ENCODE data around the gene KRT86. TPM values are rescaled to one million over a fixed set of nuclear protein-coding genes. Genes with fewer than 3 reads are reported as not detected.
A peak's percentile ranks its signal among the peaks of the same experiment; 100 is the strongest.
"Not testable (repeated sequence)": the region's sequence is repeated elsewhere in the genome, so short reads cannot be mapped to it uniquely, and the experiment has no call there.

Gene KRT86
- total RNA-seq, 4 donors from 2014 or later: not detected

DNA sequence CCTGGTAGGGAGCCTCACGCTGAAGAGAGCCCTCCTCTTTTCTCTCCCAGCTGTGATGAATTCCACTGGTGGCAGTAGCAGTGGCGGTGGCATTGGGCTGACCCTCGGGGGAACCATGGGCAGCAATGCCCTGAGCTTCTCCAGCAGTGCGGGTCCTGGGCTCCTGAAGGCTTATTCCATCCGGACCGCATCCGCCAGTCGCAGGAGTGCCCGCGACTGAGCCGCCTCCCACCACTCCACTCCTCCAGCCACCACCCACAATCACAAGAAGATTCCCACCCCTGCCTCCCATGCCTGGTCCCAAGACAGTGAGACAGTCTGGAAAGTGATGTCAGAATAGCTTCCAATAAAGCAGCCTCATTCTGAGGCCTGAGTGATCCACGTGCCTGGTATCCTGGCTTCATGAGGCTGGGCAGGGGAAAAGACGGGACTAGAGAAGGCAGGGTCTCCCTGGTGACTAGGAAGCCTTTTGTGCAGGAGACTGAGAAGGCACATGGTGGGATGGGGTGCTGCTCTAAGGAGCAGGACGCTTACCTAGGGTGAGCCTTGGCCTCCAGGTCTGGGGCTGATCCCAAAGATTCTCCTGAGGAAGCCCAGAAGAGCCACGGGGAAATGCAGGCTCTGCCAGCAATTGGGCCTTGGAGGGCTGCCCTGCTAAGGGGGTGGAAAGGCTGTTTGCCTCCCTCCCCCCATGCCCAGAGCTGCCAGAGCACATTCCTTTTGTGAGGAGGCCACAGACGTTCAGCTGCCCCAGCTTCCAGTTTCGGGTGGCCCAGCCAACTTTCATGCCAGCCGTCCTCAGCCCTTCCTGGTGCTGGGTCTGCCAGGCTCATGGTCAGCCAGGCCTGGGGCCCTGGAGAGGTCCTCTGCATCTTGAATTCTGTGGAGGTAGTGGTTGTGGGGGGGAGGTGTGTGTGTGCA lies 25.6 kb upstream of the KRT86 start:
- Histone ChIP-seq H3K27ac (no peak overlapping the region), H3K4me3 (no peak overlapping the region), H3K4me1 (peaks cover 0 to 10% (median 0%) of the 10 kb centered on the region in 4 donors), H3K9me3 (no peaks in the 10 kb centered on the region), H3K36me3 (no peaks in the 10 kb centered on the region), H3K27me3 (no peaks in the 10 kb centered on the region)
- TF ChIP-seq, protein P1, sequence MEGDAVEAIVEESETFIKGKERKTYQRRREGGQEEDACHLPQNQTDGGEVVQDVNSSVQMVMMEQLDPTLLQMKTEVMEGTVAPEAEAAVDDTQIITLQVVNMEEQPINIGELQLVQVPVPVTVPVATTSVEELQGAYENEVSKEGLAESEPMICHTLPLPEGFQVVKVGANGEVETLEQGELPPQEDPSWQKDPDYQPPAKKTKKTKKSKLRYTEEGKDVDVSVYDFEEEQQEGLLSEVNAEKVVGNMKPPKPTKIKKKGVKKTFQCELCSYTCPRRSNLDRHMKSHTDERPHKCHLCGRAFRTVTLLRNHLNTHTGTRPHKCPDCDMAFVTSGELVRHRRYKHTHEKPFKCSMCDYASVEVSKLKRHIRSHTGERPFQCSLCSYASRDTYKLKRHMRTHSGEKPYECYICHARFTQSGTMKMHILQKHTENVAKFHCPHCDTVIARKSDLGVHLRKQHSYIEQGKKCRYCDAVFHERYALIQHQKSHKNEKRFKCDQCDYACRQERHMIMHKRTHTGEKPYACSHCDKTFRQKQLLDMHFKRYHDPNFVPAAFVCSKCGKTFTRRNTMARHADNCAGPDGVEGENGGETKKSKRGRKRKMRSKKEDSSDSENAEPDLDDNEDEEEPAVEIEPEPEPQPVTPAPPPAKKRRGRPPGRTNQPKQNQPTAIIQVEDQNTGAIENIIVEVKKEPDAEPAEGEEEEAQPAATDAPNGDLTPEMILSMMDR (IDR thresholded peaks at IDR 0.05): no peak
- no peak for TF ChIP-seq POLR2A (IDR thresholded peaks at IDR 0.05)
- DNase-seq: peak in 1 of 3 donors; percentile 34

DNA sequence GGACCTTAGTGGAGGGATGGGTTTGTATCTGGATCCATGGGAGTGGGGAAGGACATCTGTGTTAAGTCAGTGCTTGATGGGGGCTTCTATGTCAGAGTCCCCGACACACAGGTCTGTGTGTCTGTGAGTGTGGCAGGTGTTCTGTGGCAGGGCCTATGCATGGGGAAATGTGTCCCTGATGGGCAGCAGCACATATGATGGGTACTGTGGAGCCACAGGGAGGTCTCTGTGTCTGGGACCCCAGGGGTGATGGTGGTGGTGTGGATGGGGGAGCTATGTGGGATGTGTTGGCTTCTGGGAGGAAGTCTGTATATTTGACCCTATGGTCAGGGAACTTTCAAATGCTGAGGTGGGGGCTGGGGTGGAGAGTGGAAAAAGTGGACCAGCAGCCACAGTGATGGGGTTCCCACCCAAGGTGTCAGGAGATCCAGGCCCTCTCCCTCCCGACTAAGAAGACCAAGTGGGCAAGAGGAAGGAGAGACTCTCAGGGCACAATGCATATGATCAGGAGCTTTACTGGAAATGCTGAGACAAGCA lies 24.9 kb upstream of the KRT86 start:
- Histone ChIP-seq H3K36me3 (no peaks in the 10 kb centered on the region), H3K4me3 (no peak overlapping the region), H3K9me3 (no peaks in the 10 kb centered on the region), H3K27ac (no peak overlapping the region), H3K4me1 (peaks cover 0 to 2% (median 0%) of the 10 kb centered on the region in 4 donors), H3K27me3 (no peaks in the 10 kb centered on the region)
- TF ChIP-seq, protein P1 (IDR thresholded peaks at IDR 0.05): no peak
- no peak for TF ChIP-seq POLR2A (IDR thresholded peaks at IDR 0.05)
- peak in 1 of 3 donors; percentile 34 for DNase-seq

- DNase-seq: no peak
- no peaks in the 10 kb centered on the region for H3K27me3 ChIP-seq
- TF ChIP-seq, protein P1 (IDR thresholded peaks at IDR 0.05): no peak
- no peak for TF ChIP-seq POLR2A (IDR thresholded peaks at IDR 0.05)
- H3K36me3 ChIP-seq: no peaks in the 10 kb centered on the region
- H3K27ac ChIP-seq: no peak overlapping the region
- H3K4me3 ChIP-seq: no peak overlapping the region
- H3K9me3 ChIP-seq: no peaks in the 10 kb centered on the region
- H3K4me1 ChIP-seq: no peaks in the 10 kb centered on the region
Measured at GRCh38 chr12:52250048-52250990, 24.1 kb upstream of the KRT86 start.

- TF ChIP-seq, protein P1 (IDR thresholded peaks at IDR 0.05): no peak
- no peak for TF ChIP-seq POLR2A (IDR thresholded peaks at IDR 0.05)
- peaks cover 0 to under 1% of the 10 kb centered on the region in 2 donors for H3K27me3 ChIP-seq
- no peaks in the 10 kb centered on the region for H3K36me3 ChIP-seq
- H3K4me1 ChIP-seq: no peaks in the 10 kb centered on the region
- no peak for DNase-seq
- H3K4me3 ChIP-seq: no peak overlapping the region
- H3K27ac ChIP-seq: no peak overlapping the region
- H3K9me3 ChIP-seq: no peaks in the 10 kb centered on the region
Measured at GRCh38 chr12:52251367-52252051, 22.9 kb upstream of the KRT86 start.

DNA sequence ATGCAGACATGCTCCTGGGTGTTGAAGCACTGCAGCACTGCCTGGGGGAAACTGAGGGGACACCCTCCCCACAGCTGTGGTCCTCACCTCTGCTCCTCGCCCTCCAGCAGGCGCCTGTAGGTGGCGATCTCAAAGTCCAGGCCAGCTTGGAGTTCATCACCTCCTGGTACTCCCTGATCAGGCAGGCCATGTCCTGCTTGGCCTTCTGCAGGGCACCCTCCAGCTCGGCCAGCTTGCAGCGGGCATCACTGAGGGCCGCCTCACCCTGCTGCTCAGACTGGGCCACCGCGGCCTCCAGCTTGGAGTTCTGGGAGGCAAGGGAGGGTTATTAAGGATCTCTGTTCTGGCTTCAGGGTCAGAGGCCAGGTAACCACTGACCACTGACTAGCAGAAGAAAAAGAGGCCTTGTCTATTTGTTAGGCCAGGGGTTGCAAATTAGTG lies 22.2 kb upstream of the KRT86 start:
- not testable (repeated sequence) for DNase-seq, H3K4me3 ChIP-seq, H3K36me3 ChIP-seq, H3K9me3 ChIP-seq, H3K4me1 ChIP-seq, H3K27me3 ChIP-seq, H3K27ac ChIP-seq

All from Peyer's patch (tissue), 4 donors.